GDM1 (cell line): ENCODE measurements around the gene APOA4.
A peak's percentile ranks its signal among the peaks of the same experiment; 100 is the strongest.
"Not testable (repeated sequence)": the region's sequence is repeated elsewhere in the genome, so short reads cannot be mapped to it uniquely, and the experiment has no call there.

ENCODE experiments used
- DNase-seq: peaks from one replicate; lab custom pipeline; 2025; lab: John Stamatoyannopoulos, UW

The APOA4 gene

GRCh38 chr11:116801662-116802061, 21.4 kb downstream of the APOA4 start:
- not testable (repeated sequence) for DNase-seq

DNA sequence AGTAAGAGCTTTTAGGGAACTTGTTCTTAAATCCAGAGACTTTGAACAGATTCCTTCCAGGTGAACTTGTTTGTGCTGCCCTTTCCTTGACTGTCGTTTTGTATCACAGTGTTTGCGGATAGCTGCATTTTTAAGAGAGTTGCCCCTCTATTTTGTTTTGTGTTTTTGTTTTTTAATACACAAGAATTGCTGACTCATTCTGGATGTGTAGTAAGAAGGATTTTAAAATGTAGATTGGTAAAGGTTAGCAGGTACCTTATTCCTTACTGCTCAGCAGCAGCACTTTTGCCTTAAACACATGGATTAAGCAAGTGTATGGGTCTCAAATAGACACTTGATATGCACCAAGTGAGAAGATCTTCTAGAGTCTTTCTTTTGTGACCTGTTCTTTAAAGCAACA, 22.5 kb downstream of the APOA4 start:
- DNase-seq = no peak

GRCh38 chr11:116798368-116798767, 24.7 kb downstream of the APOA4 start:
- DNase-seq = no peak

DNA sequence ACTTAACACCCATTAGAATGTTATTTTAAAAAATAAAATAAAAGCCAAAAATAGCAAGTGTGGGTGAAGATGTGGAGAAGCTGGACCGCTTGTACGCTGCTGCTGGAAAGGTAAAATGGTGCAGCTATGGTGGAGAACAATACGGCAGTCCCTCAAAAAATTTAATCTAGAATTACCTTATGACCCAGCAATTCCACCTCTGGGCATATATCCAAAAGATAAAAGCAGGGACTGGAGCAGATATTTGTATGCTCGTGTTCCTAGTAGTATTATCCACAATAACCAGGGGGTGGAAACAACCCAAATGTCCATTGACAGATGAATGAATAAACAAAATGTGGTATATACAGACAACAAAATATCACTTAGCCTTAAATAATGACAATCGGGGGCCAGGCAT, 25.3 kb downstream of the APOA4 start:
- DNase-seq = no peak

DNA sequence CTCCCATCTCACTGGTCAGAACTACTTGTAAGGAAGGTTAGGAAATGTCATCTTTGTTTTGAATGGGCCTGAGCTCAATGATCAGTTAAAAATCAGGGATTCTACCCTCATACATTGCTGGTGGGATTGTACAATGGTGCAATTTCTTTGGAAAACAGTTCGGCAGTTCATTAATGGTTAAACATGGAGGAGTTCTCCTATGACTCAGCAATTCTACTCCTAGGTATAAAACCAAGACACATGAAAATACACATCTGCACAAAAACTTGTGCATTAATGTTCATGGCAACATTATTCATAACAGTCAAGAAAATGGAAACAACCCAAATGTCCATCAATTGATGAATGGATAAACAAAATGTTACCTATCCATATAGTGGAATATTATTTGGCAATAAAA, 26.6 kb downstream of the APOA4 start:
- DNase-seq = no peak

- DNase-seq = no peak
Observed at GRCh38 chr11:116794851-116795250, 28.3 kb downstream of the APOA4 start.

GRCh38 chr11:116793772-116794097, 29.4 kb downstream of the APOA4 start:
- peak; percentile 3 for DNase-seq

- DNase-seq = no peak
Observed at GRCh38 chr11:116792869-116793771, 30.0 kb downstream of the APOA4 start.

- no peak for DNase-seq
Observed at GRCh38 chr11:116792144-116792868, 30.8 kb downstream of the APOA4 start.

DNA sequence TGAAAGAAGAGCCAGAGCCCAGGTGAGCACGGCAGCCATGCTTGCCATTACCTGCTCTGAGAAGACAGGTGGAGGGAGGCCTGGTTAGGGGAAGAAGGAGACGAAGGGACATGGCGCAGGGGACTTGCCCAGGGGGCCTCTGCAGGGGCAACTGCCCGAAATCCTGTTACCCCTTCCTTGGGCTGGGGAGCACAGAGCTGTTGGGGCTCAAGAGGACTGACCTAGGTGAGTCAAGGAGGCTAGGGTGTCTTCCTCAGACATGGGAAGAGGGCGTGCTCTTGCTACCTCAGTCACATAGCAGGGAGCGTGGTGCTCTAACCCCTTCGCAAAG, 31.3 kb downstream of the APOA4 start, which contains the start of gene APOA5:
TSS of gene APOA5 (minus strand) at position 67 of the 331 bp plus-strand sequence. CDS start at position 48, 19 bp downstream.
- DNase-seq = no peak

- DNase-seq = peak; percentile 46
Observed at GRCh38 chr11:116791002-116791812, 31.9 kb downstream of the APOA4 start.

- no peak for DNase-seq
Observed at GRCh38 chr11:116790167-116791001, 32.7 kb downstream of the APOA4 start.

- DNase-seq = no peak
Observed at GRCh38 chr11:116788975-116789374, 34.1 kb downstream of the APOA4 start.

DNA sequence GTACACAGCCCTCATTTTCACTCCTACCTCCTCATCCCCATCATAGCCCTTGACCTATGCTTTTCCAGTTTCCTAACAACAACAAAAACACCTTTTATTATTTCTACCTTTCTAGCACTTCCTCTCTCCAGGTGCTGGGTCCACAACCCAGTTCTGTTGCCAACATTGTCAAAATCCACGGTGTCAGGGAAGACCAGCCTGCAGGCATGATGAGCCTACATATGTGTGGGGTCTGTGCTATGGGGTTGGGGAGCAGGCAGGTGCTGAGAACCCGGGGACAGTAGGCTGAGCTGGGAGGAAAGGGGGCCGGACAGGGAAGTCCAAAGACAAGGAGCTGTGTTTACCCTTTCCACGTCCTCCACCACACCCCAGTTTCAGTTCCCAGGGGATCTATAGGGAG, 34.6 kb downstream of the APOA4 start:
- DNase-seq = no peak

DNA sequence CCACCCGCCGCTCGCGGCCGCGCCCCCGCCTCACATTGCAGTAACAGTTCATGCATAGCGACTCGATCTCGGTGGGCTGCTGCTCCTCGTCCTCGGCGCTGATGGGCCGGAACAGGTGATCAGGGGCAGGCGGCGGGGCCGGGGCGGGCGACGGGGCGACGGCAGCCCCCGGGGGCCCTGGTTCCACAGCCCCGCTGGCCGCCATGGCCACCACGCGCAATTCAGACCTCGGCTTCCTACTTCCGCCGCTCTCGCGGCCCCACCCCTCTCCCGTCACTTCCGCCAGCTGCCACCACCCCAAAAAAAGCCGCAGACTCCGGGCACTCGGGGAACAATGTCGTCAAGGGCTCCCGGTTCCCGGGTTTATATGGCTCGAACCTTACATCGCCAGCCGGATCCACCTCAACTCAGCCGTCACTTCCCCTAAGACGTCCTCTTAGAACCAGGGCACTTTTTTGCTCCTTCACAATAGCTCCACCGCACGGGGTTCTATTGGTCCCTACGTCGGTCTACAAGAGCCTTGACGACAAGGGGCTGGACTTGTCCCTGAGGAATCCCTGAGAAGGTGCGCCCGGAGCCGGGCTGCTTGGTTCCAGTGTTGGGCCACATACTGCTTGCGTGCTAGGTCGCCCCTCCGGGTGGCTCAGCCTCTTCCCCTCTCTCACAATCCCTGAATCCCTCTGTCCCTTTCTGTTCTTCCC, 35.2 kb downstream of the APOA4 start, which contains the start of gene ZPR1:
TSS of gene ZPR1 (minus strand) at position 238 of the 701 bp plus-strand sequence. CDS start at position 205, 33 bp downstream.
- DNase-seq = peak; percentile 58

DNA sequence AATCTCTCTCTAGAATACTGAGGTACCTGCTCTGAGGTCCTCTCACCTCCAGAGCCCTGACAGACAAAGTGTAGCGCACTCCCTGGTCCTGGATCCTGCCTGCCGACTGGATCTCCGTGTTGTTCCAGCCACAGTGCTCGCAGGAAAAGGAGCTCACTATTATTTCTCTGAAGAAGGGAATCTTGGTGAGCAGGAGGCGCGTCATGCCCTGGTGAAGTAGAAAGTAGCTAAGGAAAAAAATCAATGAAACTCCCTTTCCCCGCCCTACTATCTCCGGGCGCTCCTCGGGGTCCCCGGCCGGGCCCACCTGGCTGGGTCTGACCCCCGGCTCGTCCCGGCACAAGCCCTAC, 35.7 kb downstream of the APOA4 start:
- no peak for DNase-seq

DNA sequence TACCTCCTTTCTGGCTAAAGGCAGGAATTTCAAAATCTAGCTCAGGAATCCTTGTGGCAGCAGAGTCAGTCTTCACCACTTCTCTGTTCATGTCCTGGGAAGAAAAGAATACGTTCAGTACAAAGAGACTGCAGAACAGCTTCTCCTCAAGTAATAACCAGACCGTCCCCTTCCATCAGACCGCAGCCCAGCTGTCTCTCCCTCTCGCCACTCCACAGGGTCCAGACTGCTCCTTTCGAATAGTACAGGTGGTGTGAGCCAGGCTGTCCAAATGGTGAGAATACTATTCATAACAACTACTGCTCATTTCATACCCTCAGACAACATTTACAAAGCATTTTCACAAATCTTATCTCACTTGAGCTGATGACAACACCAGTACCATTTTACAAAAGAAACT, 36.1 kb downstream of the APOA4 start:
- no peak for DNase-seq

DNA sequence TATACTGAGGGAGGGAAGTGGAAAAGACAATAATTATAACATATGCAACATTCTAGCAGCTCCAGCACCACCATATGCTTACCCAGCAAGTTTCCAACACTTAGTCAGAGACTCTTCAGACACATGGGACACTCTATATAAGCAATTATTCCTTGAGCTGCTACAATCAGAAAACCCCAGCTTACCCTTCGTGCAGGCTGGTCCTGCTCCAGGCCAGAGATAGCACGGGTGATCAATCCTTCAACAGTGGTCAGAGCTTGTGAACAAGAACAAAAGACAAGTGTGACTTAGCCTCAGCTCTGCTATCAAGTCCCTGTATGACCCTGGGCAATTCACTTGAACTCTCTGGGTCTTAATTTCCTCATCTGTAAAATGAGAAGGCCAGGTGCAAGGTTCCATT, 36.8 kb downstream of the APOA4 start:
- no peak for DNase-seq

- no peak for DNase-seq
Observed at GRCh38 chr11:116782728-116783127, 40.4 kb downstream of the APOA4 start.

DNA sequence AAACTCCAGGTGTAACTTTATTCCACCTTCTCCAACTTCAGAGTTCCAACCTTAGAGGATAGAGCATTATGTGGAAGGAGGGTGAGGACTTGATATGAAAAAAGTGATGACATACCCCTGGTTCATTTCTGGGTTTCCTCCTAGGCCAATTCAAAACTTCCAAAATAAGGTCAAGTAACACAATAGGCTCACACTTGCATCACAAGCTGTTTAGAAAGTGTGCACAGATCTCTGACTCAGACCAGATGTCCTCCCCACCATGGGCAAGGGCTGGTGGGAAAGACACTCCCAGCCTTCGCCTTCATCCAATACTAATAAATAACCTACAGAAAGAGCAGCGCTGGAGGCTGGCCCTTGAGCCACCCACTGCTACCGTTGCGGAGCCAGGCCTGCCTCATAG, 44.5 kb downstream of the APOA4 start:
- no peak for DNase-seq

DNA sequence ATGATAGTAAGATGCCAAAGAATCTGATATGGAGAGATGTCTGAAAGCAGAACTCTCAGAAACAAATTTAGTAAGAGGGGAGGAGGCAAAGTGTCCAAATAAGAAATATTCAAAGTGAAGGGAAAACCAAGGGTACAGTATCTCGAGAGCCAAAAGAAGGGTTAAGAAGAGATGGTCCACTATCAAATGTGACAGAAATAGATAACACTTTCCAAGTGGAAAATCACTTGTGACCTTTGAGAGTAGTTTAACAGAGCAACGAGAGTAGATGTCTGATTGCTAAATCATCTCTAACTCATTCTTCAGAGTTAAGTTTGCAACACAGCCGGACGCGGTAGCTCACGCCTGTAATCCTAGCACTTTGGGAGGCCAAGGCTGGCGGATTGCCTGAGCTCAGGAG, 46.0 kb downstream of the APOA4 start:
- DNase-seq = no peak
